COR-L47 (cell line): Measurements from ENCODE around the gene DICER1.

Experiments used
- DNase-seq: peaks from one replicate; lab custom pipeline; 2025; lab: John Stamatoyannopoulos, UW

Gene DICER1

DNA sequence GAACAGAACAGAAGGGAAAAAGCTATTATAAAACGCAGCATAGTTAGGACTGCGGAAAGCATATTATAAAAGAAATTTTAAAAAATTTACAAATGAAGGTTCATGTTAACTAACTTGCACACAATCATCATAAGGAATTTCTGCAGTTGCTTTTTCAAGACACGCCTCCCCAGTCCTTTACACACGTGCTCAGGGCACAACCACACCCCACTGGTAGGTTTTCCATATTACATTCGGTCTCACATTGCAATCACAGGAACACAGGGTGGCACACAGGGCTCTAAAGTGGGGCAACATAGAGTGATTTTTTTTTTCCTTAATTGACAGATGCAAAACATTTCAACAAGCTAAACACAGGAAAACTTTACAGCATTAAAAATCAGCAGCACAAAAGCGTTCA is 69.7 kb downstream of the DICER1 start:
- DNase-seq, result no peak

DNA sequence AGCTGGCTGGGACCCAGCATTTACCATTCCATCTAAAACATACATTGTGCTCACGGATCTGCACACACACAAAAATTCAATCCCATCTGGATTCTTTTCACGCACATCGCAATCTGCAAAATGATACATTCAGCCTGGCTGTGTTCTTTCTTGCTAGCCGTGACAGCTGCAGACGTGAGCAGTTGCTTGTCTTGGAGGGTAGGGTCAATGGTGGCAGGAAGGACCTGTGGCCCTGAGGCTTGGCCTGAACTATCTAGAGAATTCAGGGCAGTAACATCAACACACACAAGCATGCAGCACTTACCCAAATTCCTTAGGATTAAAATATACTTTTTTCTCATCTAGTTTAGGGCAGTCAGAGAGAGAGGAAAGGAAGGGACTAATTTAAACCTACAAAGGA is 72.0 kb downstream of the DICER1 start:
- no peak for DNase-seq

DNA sequence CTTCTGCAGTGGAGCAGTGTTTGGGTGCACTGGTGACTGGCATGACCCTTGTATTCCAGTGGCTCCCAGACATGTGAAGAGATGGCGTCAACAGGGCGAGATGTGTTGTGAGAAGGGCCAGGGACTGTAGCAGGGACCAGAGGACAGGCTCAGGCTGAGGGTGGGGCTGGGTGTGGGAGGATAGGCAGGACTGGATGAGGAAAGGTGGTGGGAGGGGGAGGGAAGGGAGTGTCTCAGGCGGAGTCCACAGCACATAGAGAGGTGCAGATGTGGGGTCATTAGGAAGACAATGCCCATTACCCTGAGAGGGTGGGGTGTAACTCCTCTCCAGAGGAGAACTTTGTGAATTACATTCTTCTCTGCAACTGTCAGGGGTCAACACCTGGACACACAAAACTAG is 78.5 kb downstream of the DICER1 start:
- DNase-seq, result no peak

DNA sequence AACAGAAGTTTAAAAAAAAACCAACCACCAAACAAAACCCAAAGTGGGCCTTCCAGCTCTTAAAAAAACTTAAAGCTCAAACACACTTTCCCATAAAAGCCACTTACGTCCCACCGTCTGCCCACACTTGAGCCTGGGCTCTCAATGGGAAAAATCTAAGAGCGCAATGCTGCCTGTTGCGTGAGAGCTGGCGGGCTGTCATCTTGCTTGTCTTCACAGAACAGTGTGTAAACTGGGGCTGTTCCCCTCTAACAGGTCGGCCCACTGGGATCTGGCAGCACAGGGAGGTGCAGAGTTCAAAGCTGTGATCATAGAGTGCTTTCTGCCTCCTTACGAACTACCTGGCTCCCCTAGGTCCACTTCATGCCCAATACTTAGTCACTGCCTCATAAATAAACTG is 80.0 kb downstream of the DICER1 start:
- DNase-seq, result no peak

DNA sequence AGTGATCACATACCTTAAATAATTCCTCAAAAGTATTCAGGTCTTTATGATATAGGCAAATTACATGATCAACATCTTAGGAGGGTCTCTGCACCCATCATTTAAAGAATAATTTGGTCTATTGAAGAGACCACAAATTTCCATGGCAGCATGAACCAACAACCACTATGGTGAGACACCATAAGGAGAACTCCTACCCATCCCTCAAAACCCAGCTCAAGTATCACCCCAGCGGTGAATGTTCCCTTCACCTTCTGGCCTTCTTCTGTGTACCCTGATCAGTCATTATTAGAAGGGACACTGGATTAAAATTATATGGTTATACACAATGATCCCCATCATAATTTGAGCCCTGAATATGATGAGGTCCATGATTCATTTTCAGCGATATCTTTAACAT is 81.5 kb downstream of the DICER1 start:
- DNase-seq, result no peak

DNA sequence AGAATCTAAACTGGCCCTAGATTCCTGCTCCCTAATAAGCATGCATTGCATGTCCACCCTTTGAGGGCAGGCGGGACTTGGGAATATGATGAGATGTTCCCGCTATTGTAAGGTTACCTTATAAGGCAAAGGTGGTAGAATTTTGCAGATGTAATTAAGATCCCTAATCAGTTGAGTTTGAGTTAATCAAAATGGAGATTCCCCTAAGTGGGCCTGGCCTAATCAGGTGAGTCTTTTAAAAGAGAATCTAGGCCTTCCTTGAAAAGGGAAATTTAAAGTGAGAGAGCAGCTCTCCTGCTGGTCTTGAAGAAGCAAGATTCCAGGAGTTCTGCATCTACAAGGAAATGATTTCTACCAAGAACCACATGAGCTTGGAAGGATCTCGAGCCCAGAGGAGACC is 83.4 kb downstream of the DICER1 start:
- DNase-seq, result no peak

DNA sequence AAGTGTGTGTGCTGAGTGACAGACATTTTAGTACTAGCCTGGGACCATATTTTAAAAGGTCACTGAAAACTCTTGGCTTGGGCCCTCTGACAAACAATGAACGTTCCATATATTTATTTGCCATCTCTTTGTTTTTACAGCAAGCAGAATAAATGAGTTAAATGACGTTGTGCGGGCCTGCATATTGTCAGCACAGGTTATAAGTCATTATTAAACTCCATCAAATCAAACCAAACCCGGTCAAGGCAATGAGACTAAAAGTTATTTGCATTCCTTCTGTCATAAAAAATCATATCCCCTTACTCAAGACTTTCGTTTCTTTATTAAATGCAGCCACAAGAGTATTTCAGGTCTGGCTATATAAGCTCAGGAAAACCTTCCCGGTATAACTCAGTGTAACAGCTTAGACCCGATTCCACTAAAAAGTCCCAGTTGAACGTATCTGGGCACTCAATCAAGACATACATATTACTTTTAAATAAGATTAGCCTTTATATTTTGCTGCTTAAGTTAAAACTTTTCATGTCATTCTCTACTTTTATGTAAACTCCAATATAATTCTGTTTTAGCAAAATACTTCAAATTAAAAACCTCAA is 84.9 kb downstream of the DICER1 start:
- DNase-seq, result no peak

DNA sequence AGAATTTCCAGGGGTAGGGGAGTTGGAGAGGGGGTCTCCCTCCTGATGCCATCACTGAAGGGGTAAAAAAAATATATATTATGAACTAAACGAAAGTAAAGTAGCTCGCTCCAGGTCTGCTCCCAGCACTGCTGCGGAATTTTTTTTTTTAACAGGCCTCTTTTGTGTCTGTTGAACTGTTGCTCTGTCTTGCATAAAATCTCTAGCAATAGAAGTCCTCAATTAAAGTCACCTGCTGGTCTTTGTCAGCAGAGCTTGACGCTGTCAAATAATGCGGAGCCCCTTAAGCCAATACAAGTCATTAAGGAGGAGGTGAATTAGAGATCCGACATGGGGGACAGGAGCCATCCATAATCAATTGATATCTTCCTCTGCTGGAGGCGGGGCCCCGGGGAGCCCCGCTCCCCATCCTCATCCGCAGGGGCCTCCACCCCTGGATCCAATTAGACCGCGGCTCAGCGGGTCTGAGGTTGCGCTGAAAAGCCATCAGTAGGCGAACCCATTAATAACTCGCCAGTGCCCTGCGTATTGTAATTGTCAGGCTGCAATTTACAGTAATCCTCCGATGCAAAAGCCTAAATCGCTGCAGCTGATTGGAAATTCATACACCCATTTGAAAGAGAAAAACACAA is 85.6 kb downstream of the DICER1 start:
- no peak for DNase-seq

DNA sequence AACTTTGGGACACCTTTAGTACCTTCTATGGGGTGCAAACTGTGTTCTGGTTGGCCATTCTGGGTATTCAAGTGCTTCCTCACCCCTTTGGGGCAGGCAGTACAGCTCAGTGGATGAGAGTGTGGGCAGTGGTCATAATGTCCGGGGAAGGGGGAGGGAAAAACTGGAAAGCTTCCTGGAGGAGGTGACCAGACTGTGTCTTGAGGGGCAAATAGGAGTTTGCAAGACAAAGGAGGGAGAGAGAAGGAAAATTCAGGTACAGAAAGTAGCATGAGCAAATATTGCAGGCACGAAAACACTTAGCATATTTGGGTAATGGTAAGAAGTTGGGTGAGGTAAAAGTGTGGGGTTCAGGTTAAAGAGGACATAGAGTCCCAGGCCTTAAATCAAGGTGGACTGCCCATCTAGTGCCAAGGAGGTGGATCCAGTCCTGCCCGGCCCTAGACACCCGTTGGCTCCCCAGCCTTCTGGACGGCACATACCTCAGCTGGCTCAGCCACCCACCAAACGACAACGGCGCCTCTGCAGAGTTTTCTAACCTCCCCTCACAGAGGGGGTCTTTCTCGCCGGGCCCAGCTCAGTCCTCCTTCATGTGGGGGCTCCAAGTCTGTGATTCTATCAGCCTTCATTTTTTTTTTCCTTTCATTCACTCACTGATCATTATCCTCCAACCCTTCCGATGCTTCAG is 86.4 kb downstream of the DICER1 start:
- DNase-seq, result no peak

DNA sequence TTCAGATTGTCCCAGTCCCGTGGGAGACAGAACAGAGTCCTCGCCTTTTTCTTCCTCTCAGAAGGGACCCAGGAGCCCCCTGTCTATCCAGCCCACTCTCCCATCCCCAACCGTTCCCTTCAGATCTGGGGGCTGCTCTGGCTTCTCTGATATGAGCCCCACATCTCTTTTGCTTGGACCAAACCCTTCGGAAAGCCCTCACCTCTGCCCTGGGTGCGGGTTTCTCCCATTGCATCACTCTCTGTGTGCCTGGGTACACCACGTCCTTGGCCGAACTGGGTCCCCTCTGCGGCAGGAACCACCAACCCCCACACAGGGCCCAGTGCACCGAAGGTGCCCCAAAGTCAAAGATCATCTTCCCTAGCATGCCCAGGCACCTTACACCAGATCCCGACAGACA is 87.8 kb downstream of the DICER1 start:
- DNase-seq, result no peak

DNA sequence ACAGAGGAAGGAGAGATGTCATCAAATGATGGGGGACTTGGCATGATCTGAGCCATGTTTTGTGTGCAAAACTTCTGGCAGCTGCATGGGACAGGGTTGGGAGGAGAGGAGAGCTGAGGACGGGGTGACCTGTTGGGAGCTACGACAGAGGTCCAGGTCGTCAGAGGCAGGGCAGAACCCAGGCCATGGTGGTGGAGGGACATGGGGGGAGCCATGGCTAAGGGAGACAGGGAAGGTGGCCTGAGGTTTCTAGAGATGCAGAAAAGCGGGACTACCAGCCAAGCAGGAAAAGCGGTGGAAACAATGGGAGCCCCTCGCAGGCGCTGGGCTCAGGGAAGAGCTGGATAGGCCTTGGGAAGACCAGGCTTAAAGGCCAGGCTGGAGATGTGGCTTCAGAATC is 88.3 kb downstream of the DICER1 start:
- no peak for DNase-seq

DNA sequence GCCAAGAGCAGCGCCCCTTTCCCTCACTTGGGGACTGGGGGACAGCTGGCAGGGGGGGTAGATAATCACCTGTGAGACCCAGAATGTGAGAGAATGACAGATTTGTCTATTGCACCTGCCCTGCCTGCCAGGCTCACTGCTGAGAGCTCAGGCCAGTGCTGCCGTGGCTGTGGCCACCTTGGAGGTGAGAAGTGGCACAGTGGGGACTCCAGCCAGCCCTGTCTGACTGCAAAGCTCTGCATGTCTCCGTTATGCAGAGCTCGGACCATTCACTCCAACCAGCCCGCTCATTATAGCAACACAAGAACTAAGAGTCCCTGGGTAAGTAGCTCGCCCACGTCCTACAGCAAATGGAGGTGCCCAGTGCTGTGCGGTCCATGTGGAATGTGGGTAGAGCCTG is 88.8 kb downstream of the DICER1 start:
- no peak for DNase-seq

DNA sequence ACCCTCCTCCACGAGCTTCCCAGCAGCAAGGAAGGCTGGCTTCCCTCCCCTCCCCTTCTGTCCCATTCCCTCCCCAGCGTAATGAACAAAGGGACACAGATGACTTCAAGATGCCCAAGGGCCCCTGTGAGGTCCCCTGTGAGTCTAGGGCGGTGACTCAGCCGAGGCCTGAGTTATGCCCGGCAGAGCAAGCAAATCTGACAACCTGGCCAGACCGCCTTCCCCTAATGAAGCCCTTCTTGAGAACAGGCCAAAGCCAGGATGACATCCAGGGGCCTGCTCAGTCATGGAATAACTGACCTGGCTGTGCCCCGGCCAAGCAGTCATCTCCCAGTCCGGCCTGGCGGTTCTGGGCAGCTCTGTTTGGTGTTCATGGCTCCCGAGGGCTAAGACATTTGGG is 89.2 kb downstream of the DICER1 start:
- no peak for DNase-seq

DNA sequence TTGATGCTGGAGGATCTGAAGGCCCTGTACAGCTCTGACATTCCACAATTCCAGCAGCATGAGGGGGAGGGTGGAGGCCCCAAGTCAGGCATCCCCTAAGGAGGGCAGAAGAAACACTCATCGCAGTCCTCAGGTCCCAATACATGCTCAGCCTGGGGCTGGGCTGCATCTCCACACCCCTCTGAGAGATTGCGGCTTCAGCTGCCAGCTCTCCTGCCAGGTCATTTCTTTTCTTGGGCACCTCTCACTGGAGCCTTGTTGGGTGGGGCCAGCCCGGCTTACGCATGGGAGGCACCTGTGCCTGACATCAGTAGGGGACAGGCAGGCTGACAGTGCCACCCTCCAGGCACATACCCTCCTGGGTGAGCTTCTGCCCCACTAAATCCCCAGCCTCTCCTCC is 89.8 kb downstream of the DICER1 start:
- DNase-seq, result no peak

DNA sequence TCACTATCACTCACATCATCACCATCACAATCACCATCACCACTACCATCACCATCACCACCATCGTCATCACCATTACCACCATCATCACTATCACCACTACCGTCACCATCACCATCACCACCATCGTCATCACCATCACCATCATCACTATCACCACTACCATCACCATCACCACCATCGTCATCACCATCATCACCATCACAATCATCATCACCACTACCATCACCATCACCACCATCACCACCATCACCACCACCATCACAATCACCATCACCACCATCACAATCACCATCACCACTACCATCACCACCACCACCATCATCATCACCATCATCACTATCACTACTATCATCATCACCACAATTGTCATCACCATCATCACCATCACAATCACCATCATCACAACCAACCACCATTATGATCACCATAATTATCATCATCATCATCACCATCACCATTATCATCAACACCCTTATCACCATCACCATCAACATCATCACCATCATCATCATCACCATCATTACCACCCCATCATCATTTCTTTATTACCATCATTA is 90.8 kb downstream of the DICER1 start:
- no peak for DNase-seq

DNA sequence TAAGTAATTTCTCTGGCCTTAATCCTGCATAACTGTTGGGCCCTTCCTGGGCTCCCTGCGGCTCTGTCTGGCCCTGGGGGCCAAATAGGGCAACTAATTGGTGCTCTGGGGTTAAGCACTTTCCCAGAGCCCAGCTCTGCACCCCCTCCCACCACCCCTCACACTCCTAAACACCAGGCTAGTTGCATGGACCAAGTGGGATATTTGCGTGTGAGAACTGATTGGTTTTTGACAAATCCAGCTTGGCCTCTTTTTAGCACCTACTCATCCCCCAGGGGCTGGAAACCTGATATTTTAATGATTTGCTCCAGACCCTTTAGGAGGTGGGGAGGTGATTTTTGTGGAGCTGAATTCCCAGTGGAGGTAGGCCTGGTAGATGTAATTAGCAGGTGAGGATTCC is 91.9 kb downstream of the DICER1 start:
- no peak for DNase-seq

DNA sequence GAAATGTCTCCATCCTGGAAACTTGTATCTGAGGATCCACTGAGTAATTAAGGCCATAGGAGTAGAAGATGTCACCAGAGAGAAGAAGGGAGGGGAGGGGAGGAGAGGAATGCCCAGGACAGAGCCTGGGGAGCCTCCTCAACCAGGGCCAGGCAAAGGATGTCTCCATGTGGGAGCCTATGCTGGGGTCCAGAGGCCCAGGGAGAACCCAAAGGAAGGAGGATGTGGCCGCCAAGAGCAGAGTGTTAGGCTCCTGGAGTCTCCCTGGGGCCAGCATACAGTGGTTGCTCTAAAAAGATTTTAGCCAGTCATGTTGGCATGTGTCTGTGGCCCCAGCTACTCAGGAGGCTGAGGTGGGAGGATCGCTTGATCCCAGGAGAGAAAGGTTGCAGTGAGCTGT is 92.6 kb downstream of the DICER1 start:
- no peak for DNase-seq

DNA sequence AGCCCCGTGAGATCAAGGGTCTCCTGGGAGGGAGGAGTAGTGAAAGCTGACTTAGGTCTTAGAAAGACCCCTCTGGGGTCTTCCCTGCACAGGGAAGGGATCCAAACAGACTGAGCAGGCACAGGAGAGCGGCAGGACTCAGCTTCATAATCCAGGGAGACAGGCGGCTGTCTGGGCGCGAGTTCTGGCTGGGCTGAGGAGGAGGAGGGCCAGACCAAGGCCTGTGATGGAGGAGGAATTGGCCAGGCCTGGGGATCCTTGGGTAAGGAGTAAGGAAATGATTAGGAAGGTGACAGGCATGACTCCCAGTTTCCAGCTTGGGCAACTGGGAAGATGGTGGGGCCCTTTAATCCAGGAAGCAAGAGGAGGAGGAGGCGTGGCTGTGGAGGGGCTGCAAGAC is 93.1 kb downstream of the DICER1 start:
- no peak for DNase-seq

DNA sequence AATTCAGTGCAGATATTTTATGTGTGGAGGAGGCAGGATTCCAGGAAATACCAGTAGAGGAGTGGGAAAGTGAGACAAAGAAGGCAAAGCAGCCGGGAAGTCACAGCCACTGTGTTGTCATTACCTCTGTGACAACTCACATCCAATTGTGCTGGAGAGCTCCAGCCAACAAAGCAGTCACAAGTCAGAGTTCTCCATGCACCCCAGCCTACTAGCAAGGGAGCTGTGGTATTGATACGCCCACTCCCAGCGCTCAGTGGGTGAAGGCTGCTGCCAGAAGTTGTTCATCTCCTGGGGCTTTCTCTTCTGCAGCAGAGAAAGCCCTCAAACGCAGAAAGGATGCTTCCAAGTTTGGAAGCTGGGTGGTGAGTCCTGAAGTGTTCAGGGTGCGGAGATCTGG is 93.9 kb downstream of the DICER1 start:
- DNase-seq, result no peak

DNA sequence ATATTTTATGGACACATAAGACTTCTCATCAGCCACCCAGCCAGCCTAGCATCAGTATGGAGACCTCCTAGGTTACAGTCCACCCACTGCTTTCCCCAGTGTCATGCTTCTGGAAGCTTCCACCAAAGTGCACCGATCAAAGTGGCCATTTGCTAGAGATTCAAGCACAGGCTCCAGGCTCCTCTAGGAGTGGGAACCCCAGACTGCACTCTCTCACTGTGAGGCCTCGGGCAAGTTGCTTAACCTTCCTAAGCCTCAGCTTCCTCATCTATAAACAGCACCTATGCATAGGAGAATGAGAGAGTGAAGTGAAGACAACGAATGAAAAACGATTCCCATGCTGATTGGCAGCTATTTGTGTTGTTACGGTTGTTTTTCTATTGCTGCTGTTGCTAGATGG is 94.4 kb downstream of the DICER1 start:
- no peak for DNase-seq

DNA sequence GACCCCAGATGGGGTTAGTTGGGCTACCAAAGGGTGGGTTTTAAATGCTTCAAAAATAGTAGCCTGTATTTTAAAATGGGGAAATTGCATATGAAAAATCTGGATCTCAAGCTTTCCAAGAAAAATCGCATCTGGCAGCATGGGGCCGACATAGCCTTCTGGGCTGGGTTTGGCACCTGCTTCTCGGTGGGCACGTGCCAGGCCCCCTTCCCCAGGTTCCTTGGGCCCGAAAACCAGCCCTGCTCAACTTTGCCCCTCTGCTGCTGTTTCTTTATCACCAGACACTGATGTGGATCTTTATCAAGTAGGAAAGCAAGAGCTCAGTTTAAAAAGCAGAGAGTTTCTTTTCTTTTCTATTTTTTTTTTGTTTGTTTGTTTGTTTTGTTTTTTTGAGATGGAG is 95.1 kb downstream of the DICER1 start:
- no peak for DNase-seq

DNA sequence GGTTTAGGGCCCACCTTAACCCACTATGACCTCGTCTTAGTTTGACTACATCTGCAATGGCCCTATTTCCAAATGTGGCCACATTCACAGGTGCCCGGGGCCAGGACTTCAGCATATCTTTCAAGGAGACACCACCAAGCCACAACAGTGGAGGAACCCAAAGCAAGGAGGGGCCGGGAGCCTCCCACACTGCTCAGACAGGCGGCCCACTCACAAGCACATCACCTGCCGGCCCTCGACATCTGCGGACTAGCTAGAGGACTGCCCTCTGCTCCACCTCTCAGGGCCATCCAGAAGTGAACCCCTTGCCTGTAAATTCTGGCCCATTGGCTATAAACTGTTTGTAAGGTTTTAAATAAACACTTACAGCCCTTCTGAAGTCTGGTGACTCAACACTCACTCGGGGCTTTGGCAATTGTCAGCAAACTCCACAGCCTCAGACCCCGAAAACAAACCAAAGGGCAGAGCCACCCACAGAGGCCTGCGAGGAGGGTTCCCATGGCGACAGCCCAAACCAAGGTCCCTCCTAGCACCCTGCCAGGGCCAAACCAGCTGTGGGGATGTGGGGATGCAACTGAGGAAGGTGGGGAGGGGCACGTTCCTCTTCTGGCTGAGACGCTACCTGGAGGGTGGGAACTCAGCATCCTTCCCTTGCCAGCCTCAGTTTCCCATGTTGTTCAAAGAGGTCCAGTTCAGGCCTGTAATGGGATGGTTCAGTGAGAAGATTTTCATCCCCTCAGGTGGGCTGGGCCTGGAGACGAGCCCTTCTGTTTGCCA is 95.8 kb downstream of the DICER1 start:
- no peak for DNase-seq

DNA sequence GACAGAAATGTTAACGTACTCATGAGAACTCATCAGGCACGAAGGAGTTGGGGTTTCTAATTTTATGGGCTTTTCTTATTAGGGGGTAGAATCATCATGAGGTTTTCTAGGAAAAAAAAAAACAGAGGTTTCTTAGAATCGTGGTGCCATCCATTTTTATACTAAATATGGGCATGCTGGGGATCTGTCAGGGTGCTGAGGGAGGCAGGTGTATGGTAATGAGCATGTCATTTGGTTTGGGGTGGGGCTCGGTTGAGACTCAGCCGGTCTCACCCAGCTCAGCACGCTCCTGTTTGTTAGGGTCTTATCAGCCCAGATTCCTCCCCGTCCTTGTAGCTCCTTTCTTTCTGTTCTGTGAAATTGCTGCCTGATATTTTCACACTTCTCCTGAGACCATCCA is 98.2 kb downstream of the DICER1 start:
- DNase-seq, result no peak
